CD1c-positive myeloid dendritic cell (primary cell): Measurements from ENCODE around the gene SYNPR.

Experiments
- DNase-seq: peaks from one replicate; pipeline ENCODE4 v3.0.0-alpha.2; 2016; ENCODE audit errors: extremely low spot score

The SYNPR gene

DNA sequence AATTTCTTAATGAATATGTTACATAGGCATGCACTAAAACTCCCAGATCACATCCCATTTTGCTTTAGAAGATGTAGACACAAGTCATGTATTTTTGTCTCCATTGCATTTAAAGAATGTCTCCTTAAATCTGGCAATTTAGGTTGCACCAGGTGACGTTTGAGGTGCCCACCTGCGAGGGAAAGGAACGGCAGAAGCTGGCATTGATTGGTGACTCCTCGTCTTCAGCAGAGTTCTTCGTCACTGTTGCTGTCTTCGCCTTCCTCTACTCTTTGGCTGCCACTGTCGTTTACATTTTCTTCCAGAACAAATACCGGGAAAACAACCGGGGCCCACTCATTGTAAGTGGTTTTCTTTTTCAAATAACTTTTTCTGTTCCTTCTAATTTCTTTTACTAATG is 278.3 kb downstream of the SYNPR start:
- DNase-seq: no peak

DNA sequence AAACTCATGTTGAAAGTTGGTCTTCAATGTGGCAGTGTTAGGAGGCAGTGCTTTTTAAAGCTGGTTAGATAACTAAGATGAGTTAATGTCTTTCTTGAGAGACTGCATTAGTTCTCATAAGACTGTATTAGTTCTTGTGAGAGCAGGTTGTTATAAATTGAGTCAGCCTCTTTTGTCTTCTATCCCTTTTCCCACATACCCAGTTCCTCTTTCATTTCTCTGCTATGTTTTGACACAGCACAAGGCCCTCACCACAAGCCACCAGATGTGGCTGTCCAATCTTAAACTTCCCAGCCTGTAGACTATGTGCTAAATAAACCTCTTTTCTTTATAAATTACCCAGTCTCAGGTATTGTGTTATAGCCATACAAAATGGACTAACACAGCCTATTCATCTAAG is 279.8 kb downstream of the SYNPR start:
- DNase-seq: no peak

DNA sequence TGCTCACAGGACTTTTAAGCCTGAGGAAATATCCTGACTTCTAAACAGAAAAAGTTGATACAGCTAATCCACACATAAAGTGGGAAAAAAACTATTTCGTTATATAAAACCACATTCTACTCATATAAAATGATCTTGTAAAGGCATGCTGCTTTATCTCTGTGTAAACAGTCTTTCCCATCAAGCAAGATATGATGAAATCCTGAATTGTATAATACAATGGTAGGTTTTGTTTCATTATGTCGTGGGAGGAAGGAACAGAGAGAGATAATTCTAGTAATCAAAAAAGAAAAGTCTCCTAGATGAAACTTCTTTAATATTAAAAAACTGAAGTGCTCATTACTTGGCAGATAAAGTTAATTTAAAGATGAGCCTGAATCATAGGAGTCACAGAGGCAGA is 281.8 kb downstream of the SYNPR start:
- no peak for DNase-seq

DNA sequence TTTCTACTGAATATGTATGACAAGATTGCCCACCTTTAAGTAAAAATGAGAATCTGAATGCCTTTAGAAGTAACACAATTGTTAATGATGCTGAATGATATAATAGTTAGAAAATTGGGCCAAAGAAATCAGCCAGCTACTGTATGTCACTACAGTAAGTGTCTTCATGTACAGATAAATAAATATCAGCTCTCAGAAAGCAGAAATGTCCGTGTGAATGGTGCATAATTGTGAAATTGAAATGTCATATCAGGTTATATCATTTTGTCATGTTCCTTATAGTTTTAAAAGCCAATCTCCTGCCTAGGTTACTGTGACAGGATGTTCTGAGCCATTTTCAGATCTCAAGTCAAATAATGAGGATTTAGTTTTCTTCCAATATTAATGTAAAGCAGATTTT is 283.8 kb downstream of the SYNPR start:
- no peak for DNase-seq

DNA sequence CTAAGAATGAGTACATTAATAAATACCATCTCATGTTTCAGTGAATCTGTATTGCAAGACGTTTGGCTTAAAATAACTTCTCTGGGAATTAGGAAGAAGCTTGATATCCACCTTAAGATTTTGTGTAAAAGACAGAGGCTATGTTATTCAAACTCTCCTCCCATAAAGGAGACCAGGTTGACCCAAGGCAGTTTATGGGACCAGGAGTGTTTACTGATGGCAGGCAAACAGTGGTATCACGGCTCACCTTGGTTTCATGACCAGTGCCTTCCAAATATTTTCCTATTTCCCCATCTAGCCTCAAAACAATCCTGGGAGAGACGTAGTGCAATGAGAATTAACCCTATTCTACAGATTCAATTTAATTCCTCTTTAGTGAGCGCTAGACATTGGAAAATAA is 284.2 kb downstream of the SYNPR start:
- no peak for DNase-seq

GRCh38 chr3:63563572-63563971 is 285.5 kb downstream of the SYNPR start:
- no peak for DNase-seq

DNA sequence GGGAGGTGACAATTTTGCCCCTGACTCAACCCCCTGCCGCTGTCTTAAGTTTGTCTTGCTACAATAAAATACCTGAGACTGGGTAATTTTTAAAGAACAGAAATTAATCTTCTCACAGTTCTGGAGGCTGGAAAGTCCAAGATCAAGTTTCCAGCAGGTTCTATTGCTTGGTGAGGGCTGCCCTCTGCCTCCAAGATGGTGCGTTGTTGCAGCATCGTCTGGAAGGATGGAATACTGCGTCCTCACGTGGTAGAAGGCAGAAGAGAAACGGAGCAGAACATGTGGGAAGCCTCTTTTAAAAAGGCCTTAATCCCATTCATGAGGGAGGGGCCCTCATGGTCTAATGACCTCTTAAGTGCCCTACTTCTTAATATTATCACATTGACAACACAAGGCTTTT is 287.1 kb downstream of the SYNPR start:
- DNase-seq: no peak

GRCh38 chr3:63571682-63572081 is 293.6 kb downstream of the SYNPR start:
- no peak for DNase-seq

GRCh38 chr3:63576846-63577245 is 298.7 kb downstream of the SYNPR start:
- no peak for DNase-seq

GRCh38 chr3:63578858-63579257 is 300.8 kb downstream of the SYNPR start:
- DNase-seq: no peak

DNA sequence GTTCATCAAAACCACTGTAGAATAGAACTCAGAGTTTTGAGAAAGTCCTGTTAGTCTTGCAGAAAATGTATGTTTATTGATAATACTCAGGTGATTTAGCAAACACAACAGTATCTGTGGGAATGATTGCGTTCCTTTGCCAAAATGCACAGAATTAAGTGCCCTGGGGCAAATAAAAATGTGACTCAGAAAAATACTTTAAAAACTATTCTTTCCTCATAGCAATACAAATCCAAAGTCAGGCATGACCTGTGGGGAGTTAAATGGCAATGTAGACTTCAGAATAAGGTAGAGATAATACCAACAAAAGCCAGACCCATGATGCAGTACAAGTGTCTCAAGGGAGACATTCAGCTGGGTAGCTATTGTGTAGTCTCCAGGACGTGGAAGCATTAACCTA is 302.0 kb downstream of the SYNPR start:
- no peak for DNase-seq

- no peak for DNase-seq
Observed at GRCh38 chr3:63582943-63583500, 304.9 kb downstream of the SYNPR start.

DNA sequence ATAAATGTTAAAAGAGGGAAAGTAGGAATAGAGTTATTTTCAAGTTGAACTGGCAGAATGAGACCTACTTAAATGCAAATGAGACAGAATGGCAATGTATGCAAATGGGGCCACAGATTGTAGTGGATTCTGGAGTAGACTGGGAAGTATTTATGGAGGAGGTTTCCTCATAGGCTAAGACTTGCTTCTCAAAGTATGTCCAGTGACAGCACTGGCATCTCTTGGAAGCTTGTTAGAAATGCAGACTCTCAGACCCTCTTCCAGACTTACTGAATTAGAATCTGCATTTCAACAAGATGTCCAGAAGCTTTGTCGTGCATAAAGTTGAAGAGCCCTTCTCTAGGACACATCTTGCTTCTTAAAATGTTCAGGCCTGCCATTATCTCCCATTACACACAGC is 306.6 kb downstream of the SYNPR start:
- DNase-seq: no peak

DNA sequence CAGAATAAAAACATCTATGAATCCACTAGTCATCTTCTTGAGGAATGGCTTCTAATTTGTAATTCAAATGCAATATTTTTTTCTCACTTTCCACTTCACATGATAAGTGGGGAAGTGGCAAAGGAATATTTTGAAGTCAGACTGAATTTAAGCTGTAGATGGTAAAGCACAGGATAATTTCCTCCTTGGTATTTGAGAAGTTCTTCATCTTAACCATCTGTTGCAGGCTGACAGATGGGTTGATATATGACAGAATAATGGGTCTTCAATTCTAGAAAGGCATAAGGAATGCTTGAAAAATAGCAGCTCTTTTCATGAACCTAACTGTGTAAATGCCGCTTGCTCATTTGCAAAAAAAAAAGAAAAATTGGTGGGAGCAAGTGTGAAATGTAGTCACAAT is 307.8 kb downstream of the SYNPR start:
- no peak for DNase-seq

- no peak for DNase-seq
Observed at GRCh38 chr3:63588895-63589294, 310.8 kb downstream of the SYNPR start.

DNA sequence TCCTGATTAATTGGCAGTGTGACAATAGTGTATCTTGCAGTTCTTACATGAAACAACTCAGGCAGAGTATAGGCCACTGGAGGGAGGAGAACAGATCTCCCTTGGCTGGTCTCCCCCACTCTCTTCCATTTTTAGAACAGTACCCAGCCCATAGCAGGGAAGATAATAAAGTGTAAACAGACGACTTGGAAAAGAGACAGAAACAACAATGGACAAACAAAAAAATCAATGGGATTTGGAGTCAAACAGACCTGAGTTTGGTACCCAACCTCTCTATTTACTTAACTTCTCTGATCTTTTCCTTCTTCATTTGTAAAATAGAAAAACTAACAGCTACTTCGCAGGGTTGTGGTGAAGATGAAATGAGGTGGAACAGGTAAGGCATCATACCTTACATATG is 315.7 kb downstream of the SYNPR start:
- DNase-seq: no peak

GRCh38 chr3:63595221-63595620 is 317.1 kb downstream of the SYNPR start:
- no peak for DNase-seq

- no peak for DNase-seq
Observed at GRCh38 chr3:63597019-63597418, 318.9 kb downstream of the SYNPR start.

- DNase-seq: no peak
Observed at GRCh38 chr3:63607716-63608115, 329.6 kb downstream of the SYNPR start.

GRCh38 chr3:63609408-63609807 is 331.3 kb downstream of the SYNPR start:
- no peak for DNase-seq

DNA sequence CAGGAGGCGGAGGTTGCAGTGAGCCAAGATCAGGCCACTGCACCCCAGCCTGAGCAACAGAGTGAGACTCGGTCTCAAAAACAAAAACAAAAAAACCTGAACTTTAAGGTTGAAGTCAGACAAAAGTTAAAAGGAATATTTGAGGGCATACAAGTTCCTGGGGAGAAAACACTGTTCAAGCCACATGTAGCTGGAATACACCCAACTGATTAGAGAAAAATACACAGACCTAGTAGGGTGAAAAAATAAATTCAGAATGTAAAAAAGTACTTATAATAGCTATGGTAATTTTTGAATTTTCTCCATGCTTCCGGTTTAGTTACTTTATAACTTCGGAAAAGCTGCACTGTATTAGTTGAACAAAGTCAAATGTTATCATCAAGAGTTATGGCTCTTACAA is 331.7 kb downstream of the SYNPR start:
- DNase-seq: no peak

- DNase-seq: no peak
Observed at GRCh38 chr3:63611382-63611781, 333.3 kb downstream of the SYNPR start.

DNA sequence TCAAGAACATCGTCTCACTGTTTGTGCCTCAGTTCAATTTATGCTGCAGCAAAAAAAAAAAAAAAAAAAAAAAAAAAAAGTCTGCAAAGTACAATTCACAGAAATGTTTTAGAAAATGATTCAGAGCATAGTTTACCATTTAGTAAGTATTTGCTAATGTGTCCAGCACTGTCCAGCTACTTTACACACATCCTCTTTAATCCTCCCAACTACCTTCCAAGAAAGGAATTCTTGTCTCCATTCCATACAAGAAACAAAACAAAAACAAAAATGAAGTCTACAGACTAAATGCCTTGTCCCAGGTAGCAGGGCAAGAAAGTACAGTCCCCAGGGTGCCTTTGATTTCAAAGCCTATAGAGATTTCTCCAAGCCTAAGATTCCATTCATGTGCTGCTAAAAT is 335.5 kb downstream of the SYNPR start:
- no peak for DNase-seq

DNA sequence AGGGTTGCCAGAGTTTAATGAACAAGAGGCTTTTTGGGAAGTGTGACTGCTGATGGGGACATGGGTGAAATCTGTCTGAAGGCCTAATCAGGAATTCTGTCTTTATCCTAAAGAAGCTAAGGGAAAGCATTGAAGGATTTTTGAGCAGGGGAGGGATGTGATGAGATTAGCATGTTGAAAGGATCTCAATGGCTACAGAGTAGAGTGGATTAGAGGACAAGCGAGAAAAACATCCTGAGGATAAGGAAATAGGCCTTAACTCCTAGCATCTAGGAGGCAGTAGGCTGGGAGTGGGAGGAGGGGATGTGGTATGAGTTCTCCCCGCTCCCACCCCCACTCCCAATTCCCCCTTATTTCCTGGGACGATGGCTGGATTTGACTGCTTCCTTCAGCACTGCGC is 339.3 kb downstream of the SYNPR start:
- no peak for DNase-seq
